Fibroblast of lung (primary cell): Measurements from ENCODE around the gene GAD2. TPM values are rescaled to one million over a fixed set of nuclear protein-coding genes. Genes with fewer than 3 reads are reported as not detected.

Source experiments
- polyA plus RNA-seq, 2 donors: library from polyadenylated mRNA; depleted of rRNA in 1 of 2; stranded (reverse) in 1 of 2; unstranded in 1 of 2; fragments of >200 nt; gene quantifications; 2 replicates each; pipeline ENCODE4 v1.2.1, GENCODE V29; 2011 to 2012; ENCODE audit warnings: missing spikeins in 1 of 2
- total RNA-seq: library from RNA; depleted of rRNA; stranded (reverse); fragments of >200 nt; gene quantifications from 2 replicates; pipeline ENCODE4 v1.2.1, GENCODE V29; 2014

Gene GAD2
- total and polyA plus RNA-seq, 2 donors (not counting 1 experiment from before 2014, with no cell fraction given), result not detected

Other genes starting within 250 kb of the GAD2 start
- 1.5 and 3.1 TPM in 2 replicates for gene APBB1IP, start 221.6 kb downstream of the GAD2 start, total RNA-seq
- gene APBB1IP, start 221.6 kb downstream of the GAD2 start, polyA plus RNA-seq, result 1.3 and 1.5 TPM in 2 replicates